Stimulated activated CD4-positive, alpha-beta T cell treated with anti-CD3 and anti-CD28 coated beads, Interleukin-2, amount 100 ng/mL, for 4 hours (primary cell): Measurements from ENCODE around the gene EPHA6.
"Not testable (repeated sequence)": the region's sequence is repeated elsewhere in the genome, so short reads cannot be mapped to it uniquely, and the experiment has no call there.

Experiments used
- DNase-seq: peaks from one replicate; pipeline ENCODE4 v3.0.0-alpha.2; 2020; ENCODE audit warnings: low read depth

Gene EPHA6

GRCh38 chr3:96915445-96915844, 101.1 kb downstream of the EPHA6 start:
- no peak for DNase-seq

GRCh38 chr3:96931119-96931862, 116.9 kb downstream of the EPHA6 start:
- no peak for DNase-seq

GRCh38 chr3:96942131-96942530, 127.7 kb downstream of the EPHA6 start:
- not testable (repeated sequence) for DNase-seq

GRCh38 chr3:96958856-96959255, 144.5 kb downstream of the EPHA6 start:
- DNase-seq = no peak

GRCh38 chr3:96959474-96959873, 145.1 kb downstream of the EPHA6 start:
- DNase-seq = no peak

GRCh38 chr3:96959901-96960641, 145.7 kb downstream of the EPHA6 start:
- DNase-seq = no peak

- no peak for DNase-seq
Observed at GRCh38 chr3:96960661-96961330, 146.4 kb downstream of the EPHA6 start.

- DNase-seq = no peak
Observed at GRCh38 chr3:96961576-96961975, 147.2 kb downstream of the EPHA6 start.

GRCh38 chr3:96966181-96966929, 152.0 kb downstream of the EPHA6 start:
- no peak for DNase-seq

GRCh38 chr3:96970211-96970610, 155.8 kb downstream of the EPHA6 start:
- DNase-seq = no peak

GRCh38 chr3:96977671-96978070, 163.3 kb downstream of the EPHA6 start:
- no peak for DNase-seq

- not testable (repeated sequence) for DNase-seq
Observed at GRCh38 chr3:96983716-96984115, 169.3 kb downstream of the EPHA6 start.

- no peak for DNase-seq
Observed at GRCh38 chr3:96986241-96986640, 171.8 kb downstream of the EPHA6 start.

GRCh38 chr3:96991231-96991630, 176.8 kb downstream of the EPHA6 start:
- DNase-seq = no peak

GRCh38 chr3:96991800-96992365, 177.5 kb downstream of the EPHA6 start:
- no peak for DNase-seq

- no peak for DNase-seq
Observed at GRCh38 chr3:96994988-96995387, 180.6 kb downstream of the EPHA6 start.

GRCh38 chr3:96996009-96996408, 181.6 kb downstream of the EPHA6 start:
- DNase-seq = no peak

- DNase-seq = no peak
Observed at GRCh38 chr3:97001611-97002010, 187.2 kb downstream of the EPHA6 start.

- DNase-seq = no peak
Observed at GRCh38 chr3:97009427-97010019, 195.1 kb downstream of the EPHA6 start.

- no peak for DNase-seq
Observed at GRCh38 chr3:97010881-97011657, 196.7 kb downstream of the EPHA6 start.

GRCh38 chr3:97021778-97022177, 207.4 kb downstream of the EPHA6 start:
- DNase-seq = no peak
